CD4-positive, alpha-beta T cell treated with Interleukin-12 subunit alpha and Interleukin-12 subunit beta, for 1 hour (primary cell): ENCODE data around the gene CLCNKA.
"Not testable (repeated sequence)": the region's sequence is repeated elsewhere in the genome, so short reads cannot be mapped to it uniquely, and the experiment has no call there.

Experiments
- DNase-seq: peaks from one replicate; pipeline ENCODE4 v3.0.0-alpha.2; 2020

CLCNKA gene

DNA sequence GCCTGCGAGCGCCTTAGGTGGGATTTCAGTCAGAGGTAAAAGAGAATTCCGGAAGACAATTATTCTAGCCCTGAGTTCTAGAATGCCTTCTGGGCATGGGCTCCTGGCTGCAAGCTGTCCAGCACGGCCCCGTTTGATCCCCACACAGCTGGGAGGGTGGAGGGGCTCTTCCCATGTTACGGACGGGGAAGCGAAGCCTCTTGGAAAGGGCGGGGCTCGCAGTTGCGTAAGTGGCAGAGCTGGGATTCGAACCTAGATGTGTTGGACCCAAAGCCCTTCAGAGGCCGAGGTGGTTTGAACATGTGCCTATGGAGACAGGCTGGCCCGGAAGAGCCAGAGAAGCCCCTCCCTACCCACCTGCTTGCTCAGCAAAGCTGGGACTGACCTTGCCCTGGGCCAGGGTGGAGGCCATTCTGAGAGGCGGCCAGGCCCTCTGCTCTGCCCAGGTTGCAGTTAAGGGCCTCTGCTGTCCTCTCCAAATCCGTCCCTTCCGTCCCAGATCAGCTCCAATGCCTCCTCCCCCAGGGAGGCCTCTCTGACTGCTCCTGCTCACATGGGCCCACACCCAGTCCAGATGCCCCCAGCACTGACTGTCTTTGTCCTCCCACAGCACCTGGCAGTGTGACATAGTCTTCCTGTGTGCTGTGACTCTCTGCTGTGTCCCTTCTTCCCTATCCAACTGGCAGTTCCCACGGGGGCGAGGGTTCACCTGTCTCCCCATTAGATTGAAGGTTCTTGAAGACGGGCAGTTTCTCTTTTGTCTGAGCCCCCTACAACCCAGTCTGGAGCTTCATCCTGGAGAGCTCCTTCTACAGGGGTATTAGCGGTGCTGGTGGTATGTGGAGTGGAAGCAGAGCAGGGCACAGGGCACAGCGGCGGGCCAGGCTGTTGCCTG lies 2.8 kb upstream of the CLCNKA start:
- DNase-seq = no peak

DNA sequence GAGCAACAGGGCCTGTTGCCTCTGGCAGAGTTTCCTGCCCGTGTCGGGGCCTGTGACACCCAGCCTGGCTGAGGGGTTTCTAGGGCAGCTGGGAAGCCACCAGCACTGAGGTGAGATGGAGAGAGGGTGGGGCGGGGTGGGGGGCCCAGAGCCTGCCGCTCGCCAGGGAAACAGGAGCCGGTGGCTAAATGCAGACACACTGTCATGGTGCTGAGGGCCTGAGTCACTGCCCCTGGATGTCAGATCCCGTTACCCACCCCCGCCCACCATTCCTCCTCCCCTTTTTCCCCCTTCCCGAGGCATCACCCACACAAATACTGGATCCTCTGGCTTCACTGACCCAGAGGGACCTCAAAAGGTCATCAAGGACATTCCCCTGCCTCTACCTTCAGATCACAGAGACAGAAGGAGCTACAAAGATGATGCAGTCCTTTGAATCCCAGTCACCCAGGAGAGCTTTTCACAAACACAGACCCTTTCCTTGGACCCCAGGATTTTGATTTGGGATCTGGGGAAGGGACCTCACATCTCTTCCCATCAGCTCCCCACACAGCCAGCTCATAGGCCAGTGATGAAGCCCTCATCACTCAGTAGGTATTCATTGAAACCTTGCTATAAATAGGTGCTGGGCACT lies 2.1 kb upstream of the CLCNKA start:
- DNase-seq = no peak

DNA sequence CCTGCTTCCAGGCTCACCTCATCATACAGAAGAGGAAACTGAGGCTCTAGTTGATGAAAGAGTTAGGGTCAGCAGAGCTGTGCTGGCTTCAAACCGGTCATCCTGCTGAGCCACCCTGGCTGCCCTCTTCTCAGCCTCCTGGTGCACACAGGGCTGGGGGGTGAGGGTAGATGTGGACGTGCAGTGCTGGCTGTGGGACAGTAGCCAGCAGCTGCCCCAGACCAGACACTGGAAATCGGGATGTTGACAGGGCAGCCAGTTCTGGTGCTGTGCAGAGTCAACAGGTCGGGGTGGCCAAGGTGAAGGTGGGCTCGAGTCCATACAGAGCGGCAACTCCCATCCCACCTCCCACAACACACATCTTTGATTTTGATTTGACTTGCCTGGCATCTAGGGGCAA lies 1.5 kb upstream of the CLCNKA start:
- DNase-seq = no peak

DNA sequence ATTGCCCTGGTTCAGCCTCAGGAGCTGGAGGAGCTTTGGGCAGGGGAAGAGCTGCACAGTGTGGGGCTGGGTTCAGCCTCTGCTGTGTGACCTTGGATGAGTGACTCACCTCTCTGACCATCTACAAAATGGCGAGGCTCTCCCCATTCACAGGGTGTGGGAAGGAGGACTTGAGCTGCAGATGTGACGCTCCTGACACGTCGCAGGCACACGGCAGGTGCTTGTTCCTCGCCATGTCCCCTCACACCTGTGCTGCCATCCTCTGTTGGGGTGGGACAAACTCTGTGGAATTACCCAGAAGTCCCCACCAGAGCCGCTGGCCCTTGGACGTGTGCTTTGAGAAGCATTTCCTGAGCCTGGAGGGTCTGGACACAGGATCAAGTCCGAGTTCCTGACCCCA lies 958 bp upstream of the CLCNKA start:
- not testable (repeated sequence) for DNase-seq

DNA sequence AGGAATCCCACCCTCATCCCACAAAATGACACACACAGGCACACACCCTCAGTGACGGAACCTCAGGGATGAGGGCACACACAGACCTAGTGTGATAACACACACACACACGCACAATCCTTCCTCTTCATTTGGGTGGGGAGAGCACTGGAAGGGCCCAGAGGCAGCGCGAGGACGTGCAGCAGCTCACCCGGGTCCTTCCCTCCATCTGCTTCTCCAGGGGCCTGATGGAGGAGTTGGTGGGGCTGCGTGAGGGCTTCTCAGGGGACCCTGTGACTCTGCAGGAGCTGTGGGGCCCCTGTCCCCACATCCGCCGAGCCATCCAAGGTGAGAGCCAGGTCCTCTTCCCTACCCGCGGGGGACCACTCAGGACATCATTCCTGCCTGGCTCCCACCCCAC lies 557 bp downstream of the CLCNKA start:
- DNase-seq = no peak

DNA sequence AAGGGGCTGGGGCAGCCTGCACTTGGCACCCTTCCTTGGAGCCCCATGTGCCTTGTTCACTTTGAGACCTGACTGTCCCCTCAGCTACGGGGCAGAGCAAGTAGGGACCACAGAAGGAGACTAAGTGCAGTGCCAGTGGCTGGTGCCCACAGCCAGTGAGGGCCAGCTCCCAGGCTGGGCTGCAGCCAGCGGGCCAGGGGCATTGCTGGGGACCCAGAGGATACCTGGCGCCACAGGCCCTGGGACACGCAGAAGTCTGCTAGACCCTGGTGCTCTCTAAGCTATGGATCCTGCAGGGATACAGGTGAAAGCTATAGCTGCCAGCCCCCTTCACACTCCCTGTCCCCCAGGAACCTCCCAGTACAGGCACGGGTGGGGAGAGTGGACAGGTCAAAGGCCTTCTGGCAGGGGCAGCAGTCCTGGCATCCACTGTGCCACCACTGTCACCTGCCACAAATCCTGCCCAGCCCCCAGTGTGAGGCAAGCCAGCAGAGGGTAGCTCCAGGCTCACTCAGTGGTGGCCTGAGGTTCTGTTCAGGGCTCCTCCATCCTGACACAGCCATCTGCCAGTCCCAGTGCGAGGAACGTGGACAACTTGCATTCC lies 1.3 kb downstream of the CLCNKA start:
- no peak for DNase-seq

DNA sequence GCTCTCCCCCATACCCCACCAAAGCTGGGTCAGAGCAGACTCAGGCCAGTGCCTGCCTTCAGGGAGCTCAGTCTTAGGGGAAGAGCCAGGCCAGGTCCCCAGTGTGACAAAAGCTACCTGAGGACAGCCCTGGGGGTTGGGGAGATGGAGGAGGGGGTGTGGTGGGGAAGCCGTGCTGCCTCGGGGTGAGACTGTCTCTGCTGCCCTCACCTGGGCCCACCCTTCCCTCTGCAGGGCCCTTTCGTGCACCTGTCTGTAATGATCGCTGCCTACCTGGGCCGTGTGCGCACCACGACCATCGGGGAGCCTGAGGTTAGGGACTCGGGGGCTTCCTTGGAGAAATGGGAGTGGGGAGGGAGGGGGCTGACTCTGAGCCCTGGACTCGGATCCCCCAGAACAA lies 4.5 kb downstream of the CLCNKA start:
- DNase-seq = not testable (repeated sequence)

DNA sequence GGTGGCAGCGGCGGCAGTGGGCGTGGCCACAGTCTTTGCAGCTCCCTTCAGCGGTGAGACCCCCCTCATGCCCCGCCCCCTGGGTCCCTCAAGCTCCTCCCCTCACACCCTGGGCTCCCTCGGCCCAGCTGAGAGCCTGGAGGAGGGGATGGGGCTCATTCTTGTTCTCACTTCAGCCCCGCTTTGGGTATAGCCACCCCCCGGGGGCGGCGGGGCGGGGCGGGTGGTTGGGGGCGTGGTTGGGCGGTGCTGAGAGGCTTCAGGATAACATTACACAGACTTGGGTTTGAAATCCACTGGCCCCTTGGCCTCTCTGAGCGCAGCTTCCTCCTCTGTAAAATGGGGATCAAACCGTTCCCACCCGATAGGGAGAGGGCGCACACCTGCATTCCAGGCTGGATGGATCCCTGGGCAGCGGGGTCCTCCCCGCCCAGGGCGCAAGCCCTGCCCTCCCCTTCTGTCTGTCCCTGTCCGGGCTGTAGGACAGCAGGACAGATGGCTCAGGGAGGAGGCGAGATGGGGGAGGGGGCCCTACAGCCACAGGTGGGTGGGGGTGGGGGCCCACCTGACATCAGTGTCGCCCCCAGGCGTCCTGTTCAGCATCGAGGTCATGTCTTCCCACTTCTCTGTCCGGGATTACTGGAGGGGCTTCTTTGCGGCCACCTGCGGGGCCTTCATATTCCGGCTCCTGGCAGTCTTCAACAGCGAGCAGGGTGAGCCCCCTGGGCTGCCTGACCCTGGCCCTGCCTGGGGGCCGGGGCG lies 5.1 kb downstream of the CLCNKA start:
- DNase-seq = peak; percentile 23

DNA sequence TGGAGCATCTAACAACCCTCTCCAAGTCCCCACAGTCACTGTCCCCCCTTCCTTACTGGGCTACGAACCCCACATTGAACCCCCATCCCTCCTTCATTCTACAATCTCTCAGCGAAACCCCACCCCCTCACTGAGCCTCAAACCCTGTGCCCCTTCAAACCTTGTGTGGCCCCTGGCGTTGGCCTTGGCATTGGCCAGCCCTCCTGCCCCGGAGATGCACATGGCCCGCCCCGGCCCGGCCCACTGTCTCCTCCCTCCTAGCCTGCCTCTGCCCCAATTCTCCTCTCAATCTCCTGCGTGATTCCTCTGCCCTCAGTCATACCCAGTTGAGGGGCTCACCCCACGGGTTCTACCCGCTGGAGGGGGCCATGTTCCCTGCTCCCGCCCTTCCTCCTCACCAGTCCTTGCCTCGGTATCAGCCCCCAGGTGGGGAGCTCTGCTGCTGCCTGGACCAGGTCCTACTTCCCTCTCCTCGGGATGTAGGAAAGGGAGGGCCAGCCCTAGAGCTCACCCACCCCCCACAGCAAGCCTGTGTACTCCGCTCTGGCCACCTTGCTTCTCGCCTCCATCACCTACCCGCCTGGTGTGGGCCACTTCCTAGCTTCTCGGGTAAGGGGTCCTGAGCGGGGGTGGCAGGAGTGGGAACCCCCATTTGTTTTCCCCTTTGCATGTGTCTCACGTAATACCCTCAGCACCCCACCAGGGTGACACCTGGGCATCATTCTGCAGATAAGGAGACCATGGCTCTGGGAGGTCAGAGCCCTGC lies 6.6 kb downstream of the CLCNKA start:
- DNase-seq = no peak

DNA sequence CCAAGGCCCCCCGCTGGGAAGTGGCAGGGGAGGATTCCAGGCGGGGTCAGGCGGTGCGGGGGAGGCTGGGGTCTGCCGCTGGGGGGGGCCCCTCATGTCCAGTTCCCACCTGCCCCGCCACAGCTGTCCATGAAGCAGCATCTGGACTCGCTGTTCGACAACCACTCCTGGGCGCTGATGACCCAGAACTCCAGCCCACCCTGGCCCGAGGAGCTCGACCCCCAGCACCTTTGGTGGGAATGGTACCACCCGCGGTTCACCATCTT lies 7.1 kb downstream of the CLCNKA start:
- DNase-seq = not testable (repeated sequence)

DNA sequence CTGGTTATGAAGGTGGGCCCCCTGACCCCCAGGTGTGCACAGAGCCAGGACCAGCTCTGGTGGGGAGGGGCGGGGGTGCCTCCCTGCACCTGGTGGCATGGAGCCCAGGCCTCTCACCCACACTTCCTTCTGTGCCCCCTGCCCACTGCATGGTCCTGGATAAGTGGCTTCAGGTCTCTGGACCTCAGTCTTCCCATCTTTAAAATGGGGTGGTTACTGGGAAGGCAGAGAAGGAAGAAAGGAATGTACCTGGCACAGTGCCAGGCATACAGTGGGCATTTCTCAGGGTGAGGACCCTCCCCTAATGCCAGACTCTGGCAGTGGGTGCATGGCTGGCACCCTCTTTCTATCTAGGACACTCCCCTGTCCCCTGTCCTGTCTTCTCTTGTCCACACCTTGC lies 7.5 kb downstream of the CLCNKA start:
- no peak for DNase-seq

DNA sequence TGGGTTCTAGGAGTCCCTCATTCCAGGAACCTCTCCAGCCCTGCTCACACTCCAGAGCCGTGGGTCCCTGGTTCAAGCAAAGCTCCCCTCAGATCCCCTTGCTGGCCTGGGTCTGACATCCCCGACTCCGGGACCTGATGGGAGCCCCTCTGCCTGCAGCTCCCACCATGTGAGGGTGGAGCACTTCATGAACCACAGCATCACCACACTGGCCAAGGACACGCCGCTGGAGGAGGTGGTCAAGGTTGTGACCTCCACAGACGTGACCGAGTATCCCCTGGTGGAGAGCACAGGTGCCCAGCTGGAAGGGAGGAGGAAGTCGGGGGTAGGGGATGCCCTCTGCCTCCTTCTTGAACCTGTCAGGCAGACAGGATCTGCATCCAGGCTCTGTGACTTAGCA lies 9.7 kb downstream of the CLCNKA start:
- no peak for DNase-seq

DNA sequence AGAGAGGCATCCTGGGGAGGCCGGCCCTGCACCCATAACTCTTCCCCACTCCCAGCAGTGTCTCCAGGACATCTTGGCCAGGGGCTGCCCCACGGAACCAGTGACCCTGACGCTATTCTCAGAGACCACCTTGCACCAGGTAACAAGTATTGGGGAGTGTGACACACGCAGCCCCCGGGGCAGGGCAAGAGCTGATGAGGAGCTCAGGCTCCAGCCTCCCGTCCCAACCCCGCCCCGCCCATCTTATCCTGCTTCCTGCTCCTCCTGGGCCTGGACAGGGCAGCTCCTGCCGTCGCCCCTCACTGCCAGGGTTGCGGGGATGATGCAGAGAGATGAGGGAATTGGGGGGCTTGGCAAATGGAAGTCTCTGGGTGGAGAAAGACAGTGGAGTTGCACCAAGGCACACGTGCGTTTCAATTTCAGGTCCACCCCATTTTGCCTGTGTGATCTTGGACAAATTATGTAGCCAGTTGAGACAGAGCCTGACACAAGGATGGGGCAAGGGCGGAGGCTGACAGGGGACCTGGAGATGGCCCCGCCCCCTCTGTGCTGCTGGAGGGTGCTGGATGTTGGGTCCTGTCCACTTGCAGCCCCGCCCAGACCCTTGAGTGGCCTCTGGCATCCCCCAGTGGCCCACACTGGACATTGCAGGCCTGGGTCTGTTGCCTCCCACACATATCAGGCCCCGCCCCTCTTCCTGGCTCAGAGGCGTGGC lies 10.7 kb downstream of the CLCNKA start:
- peak; percentile 42 for DNase-seq

DNA sequence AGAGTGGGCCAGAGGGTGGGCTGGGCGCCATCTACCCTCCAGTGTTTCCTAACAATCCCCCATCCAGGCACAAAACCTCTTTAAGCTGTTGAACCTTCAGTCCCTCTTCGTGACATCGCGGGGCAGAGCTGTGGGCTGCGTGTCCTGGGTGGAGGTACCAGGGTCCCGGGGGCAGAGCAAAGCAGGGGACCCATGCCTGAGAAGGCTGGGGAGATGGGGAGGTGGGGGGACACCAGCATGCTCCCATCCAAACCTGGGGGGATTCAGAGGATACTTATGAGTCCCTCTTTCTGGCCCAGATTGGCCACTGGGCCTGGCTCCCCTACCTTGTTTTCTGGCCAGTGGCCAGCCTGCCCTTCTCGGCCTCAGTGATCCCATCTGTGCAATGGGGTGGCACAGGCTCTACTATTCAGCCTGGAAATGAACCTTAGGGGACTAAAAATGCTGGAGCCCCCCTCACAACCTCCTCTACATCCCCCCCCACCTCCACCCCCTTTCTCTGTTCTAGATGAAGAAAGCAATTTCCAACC lies 11.3 kb downstream of the CLCNKA start:
- DNase-seq = not testable (repeated sequence)

DNA sequence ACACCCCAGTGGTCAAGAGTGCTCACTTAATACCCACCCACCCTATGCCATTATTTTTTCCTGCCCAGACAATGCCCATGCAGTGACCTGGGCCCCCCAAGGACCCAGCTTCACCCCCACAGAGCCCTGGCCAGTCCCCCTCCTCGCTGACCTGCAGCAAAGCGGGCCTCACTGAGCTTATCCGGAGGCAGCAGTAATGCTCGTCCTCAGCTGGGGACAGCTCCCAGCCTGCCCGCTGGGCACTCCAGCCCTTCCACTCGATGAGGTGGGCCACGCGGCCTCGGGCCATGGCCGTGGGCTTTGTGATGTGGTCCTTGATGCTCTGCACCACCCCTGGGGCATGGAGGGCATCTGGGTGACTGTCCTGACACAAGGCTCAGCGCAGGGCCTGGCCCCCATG lies 14.6 kb downstream of the CLCNKA start:
- not testable (repeated sequence) for DNase-seq

DNA sequence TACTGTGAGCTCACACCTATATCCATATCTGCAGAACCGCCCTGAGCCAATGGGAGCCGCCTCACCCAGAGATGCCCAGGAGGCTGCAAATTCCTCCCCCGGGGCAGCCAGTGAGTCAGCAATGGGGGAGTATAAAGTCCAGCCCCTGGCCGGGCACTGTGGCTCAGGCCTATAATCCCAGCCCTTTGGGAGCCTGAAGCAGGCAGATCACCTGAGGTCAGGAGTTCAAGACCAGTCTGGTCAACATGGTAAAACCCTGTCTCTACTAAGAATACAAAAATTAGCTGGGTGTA lies 16.7 kb downstream of the CLCNKA start:
- no peak for DNase-seq

DNA sequence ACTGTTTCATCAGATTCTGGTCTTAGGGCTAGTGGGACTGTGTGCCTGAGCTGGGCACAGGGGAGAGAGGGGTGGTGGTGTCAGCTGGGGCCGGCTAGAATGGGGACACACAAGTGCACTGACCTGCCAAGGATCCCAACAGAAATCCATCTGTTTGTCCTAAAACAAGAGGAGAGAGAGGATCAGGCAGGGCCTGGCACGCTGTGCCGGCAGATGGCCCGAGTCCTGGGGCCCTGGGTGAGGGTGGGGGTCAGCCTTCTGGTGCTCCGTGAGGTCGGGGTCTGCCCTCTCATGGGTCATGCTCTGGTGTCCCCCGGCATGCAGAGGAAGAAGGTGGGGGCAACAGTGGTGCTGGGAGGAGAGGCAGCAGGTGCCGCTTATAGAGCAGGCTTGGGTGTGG lies 18.0 kb downstream of the CLCNKA start:
- not testable (repeated sequence) for DNase-seq

DNA sequence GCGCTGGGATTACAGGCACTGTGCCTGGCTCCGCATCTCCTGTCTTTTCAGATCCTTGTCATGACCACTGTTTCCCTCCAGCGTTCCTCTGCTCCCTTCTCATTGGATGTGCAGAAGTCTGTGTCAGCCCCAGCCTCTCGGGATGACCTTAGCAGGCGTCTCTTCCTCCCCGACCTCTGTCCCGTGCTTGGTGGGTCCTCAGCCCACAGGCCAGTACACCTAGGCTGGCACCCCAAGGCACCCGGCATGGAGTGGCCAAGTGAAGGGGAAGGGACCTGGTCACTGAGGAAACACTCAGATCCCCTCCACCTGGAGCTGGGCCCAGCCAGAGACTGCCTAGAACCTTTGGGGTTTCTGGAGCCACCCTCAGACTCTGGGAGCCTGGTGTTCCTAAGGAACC lies 19.4 kb downstream of the CLCNKA start:
- no peak for DNase-seq

DNA sequence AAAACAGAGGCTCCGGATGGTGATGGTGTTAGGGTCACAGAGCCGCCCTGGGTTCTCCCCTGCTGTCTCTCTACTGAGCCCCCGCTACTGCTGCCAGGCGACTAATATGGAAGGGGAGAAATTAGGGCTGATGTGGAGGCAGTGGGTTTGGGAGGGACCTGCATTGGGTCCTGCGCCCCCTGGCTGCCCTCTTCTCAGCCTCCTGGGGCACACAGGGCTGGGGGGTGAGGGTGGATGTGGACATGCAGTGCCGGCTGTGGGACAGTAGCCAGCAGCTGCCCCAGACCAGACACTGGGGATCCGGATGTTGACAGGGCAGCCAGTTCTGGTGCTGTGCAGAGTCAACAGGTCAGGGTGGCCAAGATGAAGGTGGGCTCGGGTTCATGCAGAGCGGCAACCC lies 20.3 kb downstream of the CLCNKA start:
- DNase-seq = no peak

DNA sequence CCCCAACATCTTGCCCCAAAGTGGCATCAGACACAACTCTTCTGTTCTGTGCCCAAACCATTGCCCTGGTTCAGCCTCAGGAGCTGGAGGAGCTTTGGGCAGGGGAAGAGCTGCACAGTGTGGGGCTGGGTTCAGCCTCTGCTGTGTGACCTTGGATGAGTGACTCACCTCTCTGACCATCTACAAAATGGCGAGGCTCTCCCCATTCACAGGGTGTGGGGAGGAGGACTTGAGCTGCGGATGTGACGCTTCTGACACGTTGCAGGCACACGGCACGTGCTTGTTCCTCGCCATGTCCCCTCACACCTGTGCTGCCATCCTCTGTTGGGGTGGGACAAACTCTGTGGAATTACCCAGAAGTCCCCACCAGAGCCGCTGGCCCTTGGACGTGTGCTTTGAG lies 20.8 kb downstream of the CLCNKA start:
- not testable (repeated sequence) for DNase-seq

DNA sequence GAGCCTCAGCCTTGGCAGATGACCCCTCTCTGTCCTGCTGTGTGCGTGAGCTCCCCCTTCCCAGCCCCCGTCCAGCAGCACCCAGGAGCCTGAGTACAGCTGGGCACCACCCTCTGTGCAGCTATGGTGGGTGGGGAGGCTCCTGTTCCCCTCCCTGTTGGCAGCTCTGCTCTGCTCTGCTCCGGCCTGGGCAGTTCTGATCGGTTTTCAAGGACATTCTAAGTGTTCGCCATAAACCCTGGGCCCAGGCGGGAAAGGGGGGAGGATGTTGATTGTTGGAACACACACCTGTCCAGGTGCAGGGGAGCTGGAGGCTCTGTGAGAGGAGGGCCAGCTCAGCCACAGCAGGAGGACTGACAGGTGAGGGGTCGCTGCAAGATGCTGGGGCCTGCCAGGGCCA lies 21.7 kb downstream of the CLCNKA start, which contains the start of gene CLCNKB:
Gene CLCNKB, plus strand, starts transcription at position 262 of the 400 bp plus-strand sequence. CDS start 711 bp downstream, outside the sequence.
- DNase-seq = no peak

DNA sequence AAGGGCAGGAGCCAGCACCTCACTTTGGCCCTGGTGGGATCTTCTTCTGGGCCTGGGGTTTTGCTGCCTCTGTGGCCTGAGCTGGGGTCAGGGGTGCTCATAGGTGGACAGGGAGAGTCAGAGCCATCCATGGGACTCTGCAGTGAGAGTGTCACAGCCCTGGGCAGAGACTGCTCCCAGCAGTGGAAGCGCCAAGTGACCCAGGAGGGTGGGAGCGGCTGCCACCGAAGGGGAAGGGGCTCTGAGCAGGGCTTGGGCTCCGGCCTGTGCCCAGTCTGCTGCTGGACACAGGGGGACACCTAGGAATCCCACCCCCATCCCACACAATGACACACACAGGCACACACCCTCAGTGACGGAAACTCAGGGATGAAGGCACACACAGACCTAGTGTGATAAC lies 22.1 kb downstream of the CLCNKA start:
- DNase-seq = no peak
